Measurements from ENCODE around the gene TDO2.

GRCh38 chr4:155887847-155888570, 15.5 kb upstream of the TDO2 start:
- TF ChIP-seq YY1 (IDR thresholded peaks at IDR 0.05; ENCODE audit: insufficient read depth, insufficient read length), result no peak
- no peak for TF ChIP-seq SUZ12 (IDR thresholded peaks at IDR 0.05; ENCODE audit: extremely low read depth, insufficient read depth, insufficient read length)
